Stimulated activated naive CD8-positive, alpha-beta T cell treated with anti-CD3 and anti-CD28 coated beads, Interleukin-15, Interleukin-2, amounts not matched to agents 100 ng/mL and 50 ng/mL, for 24 hours (primary cell): ENCODE results near the gene MCM9.
A peak's percentile ranks its signal among the peaks of the same experiment; 100 is the strongest.

Experiments
- H3K27ac Mint-ChIP-seq: one replicate; pipeline ENCODE4 v1.8.0; 2021; ENCODE audit warnings: mild to moderate bottlenecking, mixed read lengths
- H3K27me3 Mint-ChIP-seq: one replicate; pipeline ENCODE4 v1.8.0; 2021; ENCODE audit warnings: mixed read lengths
- H3K36me3 Mint-ChIP-seq: one replicate; pipeline ENCODE4 v1.8.0; 2021; ENCODE audit warnings: low read depth, mixed read lengths
- H3K4me1 Mint-ChIP-seq: one replicate; pipeline ENCODE4 v1.8.0; 2021; ENCODE audit warnings: low read depth, mixed read lengths
- H3K4me3 Mint-ChIP-seq: one replicate; pipeline ENCODE4 v1.8.0; 2021; ENCODE audit warnings: mild to moderate bottlenecking, mixed read lengths
- H3K9me3 Mint-ChIP-seq: one replicate; pipeline ENCODE4 v1.8.0; 2021; ENCODE audit warnings: mixed read lengths

MCM9 gene

DNA sequence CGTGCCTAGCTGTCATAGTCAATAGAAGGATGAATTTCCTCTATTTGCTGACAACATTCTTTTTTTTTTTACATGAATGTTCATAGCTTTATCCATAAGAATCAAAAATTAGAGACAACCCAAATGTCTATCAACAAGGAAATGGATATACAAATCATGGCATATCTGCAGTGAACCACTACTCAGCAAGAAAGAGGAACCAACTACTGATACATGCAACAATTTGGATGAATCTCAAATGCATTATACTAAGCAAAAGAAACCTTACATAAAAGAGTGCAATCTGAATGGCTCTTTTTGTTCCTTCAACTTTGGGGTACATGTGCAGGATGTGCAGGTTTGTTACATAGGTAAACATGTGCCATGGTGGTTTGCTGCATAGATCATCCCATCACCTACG is 17.7 kb upstream of the MCM9 start:
- Mint-ChIP-seq H3K27ac (no peak overlapping the region), H3K27me3 (no peaks in the 10 kb centered on the region), H3K4me1 (no peaks in the 10 kb centered on the region), H3K9me3 (peaks cover 5% of the 10 kb centered on the region), H3K4me3 (no peak overlapping the region), H3K36me3 (no peaks in the 10 kb centered on the region)

DNA sequence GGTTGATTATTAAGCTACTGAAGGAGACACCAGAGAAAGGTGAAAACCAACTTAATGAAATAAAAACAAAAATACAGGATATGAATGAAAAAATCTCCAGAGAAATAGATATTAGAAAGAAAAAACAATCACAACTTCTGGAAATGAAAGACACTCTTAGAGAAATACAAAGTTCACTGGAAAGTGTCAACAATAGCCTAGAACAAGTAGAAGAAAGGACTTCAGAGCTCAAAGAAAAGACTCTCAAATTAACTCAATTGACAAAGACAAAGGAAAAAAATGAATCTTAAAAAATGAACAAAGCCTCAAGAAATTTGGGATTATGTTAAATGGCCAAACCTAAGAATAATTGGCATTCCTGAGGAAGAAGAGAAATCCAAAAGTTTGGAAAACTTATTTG is 10.3 kb upstream of the MCM9 start:
- Mint-ChIP-seq H3K4me3 (no peak overlapping the region), H3K9me3 (peaks cover 50% of the 10 kb centered on the region), H3K4me1 (no peaks in the 10 kb centered on the region), H3K27me3 (no peaks in the 10 kb centered on the region), H3K36me3 (peaks cover 14% of the 10 kb centered on the region), H3K27ac (no peak overlapping the region)

DNA sequence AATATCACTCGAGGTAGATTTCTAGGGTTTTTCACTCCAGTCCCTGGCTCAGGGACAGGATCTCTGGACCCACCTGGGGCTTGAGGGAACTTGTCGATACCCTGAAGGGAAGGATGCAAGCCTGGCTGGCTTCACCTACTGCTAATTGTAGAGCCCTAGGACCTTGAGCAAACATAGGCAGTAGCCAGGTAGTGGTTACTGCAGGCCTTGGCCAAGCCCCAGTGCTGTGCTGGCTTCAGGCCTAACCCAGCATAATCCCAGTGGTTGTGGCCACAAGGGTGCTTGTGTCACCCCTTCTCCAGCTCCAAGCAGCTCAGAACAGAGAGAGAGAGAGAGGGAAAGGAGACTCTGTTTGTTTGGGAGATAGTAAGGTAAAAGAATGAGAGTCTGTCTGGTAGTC is 5.8 kb upstream of the MCM9 start:
- Mint-ChIP-seq H3K9me3 (peaks cover 38% of the 10 kb centered on the region), H3K4me3 (no peak overlapping the region), H3K27ac (no peak overlapping the region), H3K27me3 (no peaks in the 10 kb centered on the region), H3K4me1 (peaks cover 2% of the 10 kb centered on the region), H3K36me3 (peaks cover 45% of the 10 kb centered on the region)

DNA sequence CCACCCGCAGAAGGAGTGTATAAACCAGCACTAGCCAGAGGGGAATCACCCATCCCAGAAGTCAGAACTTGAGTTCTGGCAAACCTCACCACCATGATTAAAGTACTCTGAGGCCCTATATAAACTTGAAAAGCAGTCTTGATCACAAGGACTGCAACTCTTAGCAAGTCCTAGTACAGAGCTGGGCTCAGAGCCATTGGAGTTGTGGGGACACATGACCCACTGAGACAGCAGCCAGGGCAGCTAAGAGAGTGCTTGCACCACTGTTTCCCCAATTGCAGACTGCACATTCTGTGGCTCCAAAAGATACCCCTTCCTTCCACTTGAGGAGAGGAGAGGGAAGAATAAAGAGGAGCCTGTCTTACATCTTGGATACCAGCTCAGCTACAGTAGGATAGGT is 4.7 kb upstream of the MCM9 start:
- Mint-ChIP-seq H3K27ac (no peak overlapping the region), H3K36me3 (peaks cover 45% of the 10 kb centered on the region), H3K27me3 (no peaks in the 10 kb centered on the region), H3K9me3 (peaks cover 28% of the 10 kb centered on the region), H3K4me3 (no peak overlapping the region), H3K4me1 (peaks cover 9% of the 10 kb centered on the region)

DNA sequence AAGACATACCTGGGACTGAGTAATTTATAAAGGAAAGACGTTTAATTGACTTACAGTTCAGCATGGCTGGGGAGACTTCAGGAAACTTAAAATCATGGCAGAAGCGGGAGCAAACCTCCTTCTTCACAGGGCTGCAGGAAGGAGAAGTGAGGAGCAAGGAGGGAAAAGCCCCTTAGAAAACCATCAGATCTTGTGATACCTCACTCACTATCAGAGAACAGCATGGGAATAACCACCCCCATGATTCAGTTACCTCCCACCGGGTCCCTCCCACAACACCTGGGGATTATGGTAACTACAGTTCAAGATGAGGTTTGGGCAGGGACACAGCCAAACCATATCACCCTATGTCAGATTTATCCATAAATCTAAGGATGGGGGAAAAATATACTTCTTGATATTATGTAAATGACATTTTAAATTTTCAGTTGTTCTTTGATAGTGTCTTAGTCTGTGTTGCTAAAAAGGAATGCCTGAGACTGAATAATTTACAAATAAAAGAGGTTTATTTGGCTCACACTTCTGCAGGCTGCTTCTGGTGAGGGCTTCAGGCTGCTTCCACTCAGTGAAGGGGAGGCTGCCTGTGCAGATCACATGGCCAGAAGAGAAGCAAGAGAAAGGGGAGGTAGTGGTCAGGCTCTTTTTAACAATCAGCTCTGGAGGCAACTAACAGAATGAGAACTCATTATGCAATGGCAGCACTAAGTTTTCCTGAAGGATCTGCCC is 1.2 kb upstream of the MCM9 start:
- Mint-ChIP-seq H3K9me3 (peaks cover 7% of the 10 kb centered on the region), H3K4me1 (peaks cover 30% of the 10 kb centered on the region), H3K36me3 (peaks cover 43% of the 10 kb centered on the region), H3K4me3 (peak overlapping the region; percentile 90), H3K27me3 (no peaks in the 10 kb centered on the region), H3K27ac (peak overlapping the region; percentile 71)

DNA sequence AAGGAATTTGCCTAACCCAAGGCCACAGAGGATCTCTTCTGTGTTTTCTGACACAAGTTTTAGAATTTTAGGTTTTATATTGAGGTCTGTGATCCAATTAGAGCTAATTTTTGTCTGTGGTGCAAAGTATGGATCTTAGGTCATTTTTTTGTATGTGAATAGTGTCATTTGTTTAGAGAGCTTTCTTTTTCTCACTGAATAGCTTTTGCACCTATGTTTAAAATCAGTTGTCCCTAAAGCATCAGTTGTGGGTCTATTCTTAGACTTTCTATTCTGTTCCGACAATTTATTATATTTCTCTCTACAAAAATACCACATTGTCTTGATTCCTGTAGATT is 341 bp upstream of the MCM9 start:
- H3K36me3 Mint-ChIP-seq: peaks cover 51% of the 10 kb centered on the region
- peak overlapping the region; percentile 90 for H3K4me3 Mint-ChIP-seq
- peaks cover 30% of the 10 kb centered on the region for H3K4me1 Mint-ChIP-seq
- H3K9me3 Mint-ChIP-seq: peaks cover 7% of the 10 kb centered on the region
- H3K27me3 Mint-ChIP-seq: no peaks in the 10 kb centered on the region
- H3K27ac Mint-ChIP-seq: peak overlapping the region; percentile 79

DNA sequence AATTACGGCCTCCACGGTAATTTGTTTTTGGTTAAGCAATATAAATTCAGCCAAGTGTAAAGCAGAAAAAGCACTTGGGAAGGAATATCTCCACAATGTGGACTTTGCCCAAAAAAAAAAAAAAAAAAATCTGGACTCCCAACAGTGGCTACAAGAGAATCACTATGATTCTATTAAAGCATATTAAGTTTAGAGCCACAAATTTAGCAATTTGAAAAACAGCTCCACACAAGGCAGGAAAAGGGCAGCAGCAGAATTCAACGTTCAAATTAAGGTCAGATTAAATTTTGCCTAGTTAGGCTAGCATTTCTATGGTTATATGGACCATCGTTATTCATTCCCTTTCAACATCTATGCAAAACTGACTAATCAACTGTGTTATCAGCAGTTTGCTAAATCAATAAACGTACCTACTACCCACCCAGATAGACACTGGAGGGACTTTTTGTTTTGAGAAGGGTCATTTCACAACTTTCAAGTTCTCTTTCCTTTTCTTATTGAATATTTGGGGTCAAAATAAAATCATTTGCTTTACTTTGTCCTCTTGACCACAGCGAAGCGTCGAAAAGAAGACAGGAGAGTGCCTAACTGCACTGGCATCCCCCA is 1.0 kb downstream of the MCM9 start:
- Mint-ChIP-seq H3K4me3 (peak overlapping the region; percentile 90), H3K9me3 (peaks cover 7% of the 10 kb centered on the region), H3K4me1 (peaks cover 30% of the 10 kb centered on the region), H3K27ac (peak overlapping the region; percentile 94), H3K36me3 (peaks cover 51% of the 10 kb centered on the region), H3K27me3 (no peaks in the 10 kb centered on the region)

DNA sequence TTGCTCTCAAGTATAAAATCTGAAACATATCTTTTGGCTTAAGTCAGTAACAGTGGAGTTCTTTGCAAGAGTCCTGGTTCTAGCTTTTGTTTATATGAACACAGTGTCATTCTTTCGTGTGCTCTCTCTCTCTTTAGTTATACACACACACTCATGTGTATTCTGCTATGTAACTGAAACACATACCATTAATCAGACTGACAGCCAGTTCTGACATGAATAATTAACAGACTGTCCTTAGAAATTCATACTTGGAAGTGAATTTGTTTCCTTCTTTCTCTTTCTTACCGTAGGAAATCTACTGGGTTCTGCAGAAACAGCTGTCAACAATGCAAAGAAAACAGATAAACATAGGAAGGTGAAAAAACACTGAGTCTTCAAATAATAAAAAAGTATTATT is 2.5 kb downstream of the MCM9 start:
- H3K27me3 Mint-ChIP-seq: no peaks in the 10 kb centered on the region
- H3K9me3 Mint-ChIP-seq: peaks cover 5% of the 10 kb centered on the region
- no peak overlapping the region for H3K27ac Mint-ChIP-seq
- peaks cover 42% of the 10 kb centered on the region for H3K36me3 Mint-ChIP-seq
- H3K4me1 Mint-ChIP-seq: peaks cover 30% of the 10 kb centered on the region
- H3K4me3 Mint-ChIP-seq: no peak overlapping the region

DNA sequence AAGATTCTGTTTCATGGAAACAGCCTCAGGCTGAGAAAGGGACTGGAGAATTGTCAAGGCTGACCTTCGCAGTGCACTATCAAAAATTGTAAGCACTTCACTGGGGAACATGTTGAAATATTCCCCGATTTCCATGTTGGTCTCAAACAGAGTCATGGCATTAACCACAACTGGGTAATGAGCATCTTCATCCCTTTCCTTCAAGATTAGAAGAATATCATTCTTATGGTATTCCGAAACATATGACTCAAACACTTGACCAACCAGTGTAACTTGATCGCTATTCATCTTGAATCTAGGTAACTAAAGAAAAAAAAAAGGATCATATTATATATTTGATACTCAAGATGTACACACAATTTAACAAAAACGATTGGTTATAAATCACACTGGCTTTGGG is 3.5 kb downstream of the MCM9 start:
- H3K27ac Mint-ChIP-seq: no peak overlapping the region
- no peak overlapping the region for H3K4me3 Mint-ChIP-seq
- H3K27me3 Mint-ChIP-seq: no peaks in the 10 kb centered on the region
- peaks cover 30% of the 10 kb centered on the region for H3K4me1 Mint-ChIP-seq
- peaks cover 40% of the 10 kb centered on the region for H3K36me3 Mint-ChIP-seq
- no peaks in the 10 kb centered on the region for H3K9me3 Mint-ChIP-seq

DNA sequence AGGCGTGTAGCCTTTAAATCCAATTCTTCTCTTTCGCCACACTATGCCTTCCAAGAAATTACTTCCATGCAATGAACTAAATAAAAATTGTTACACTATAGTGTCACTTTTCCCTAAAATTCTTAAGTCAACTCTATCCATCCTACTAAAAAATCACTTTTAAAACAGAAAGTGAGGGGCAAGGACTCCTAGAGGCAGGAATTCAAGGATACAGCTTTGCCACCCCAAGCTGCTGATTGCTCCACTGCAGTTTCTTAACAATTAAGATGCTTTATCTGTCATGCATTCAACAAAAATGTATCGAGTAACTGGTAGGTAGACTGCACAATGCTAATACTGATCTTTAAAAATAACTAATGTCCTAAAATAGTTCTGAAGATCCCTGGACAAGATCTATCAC is 4.3 kb downstream of the MCM9 start:
- H3K27me3 Mint-ChIP-seq: no peaks in the 10 kb centered on the region
- peaks cover 27% of the 10 kb centered on the region for H3K4me1 Mint-ChIP-seq
- H3K36me3 Mint-ChIP-seq: peaks cover 45% of the 10 kb centered on the region
- H3K27ac Mint-ChIP-seq: no peak overlapping the region
- H3K9me3 Mint-ChIP-seq: no peaks in the 10 kb centered on the region
- no peak overlapping the region for H3K4me3 Mint-ChIP-seq

DNA sequence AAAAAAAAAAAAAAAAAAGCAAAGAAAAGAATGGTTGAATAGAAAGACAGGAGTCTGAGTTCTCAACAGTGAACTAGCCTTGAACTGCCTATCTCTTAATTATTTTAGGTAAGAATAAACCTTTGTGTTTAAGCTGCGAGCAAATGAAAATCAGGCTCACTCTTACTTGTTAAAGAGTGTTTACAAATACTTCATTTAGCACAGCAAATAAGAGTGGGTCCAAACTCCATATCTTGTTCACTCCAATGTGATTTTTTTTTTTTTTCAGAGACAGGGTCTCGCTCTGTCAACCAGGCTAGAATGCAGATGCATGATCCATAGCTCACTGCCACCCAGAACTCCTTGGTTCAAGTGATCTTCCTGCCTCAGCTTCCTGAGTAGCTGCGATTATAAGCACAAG is 11.9 kb downstream of the MCM9 start:
- peaks cover 73% of the 10 kb centered on the region for H3K36me3 Mint-ChIP-seq
- no peaks in the 10 kb centered on the region for H3K4me1 Mint-ChIP-seq
- no peaks in the 10 kb centered on the region for H3K9me3 Mint-ChIP-seq
- no peak overlapping the region for H3K27ac Mint-ChIP-seq
- H3K27me3 Mint-ChIP-seq: no peaks in the 10 kb centered on the region
- H3K4me3 Mint-ChIP-seq: no peak overlapping the region

DNA sequence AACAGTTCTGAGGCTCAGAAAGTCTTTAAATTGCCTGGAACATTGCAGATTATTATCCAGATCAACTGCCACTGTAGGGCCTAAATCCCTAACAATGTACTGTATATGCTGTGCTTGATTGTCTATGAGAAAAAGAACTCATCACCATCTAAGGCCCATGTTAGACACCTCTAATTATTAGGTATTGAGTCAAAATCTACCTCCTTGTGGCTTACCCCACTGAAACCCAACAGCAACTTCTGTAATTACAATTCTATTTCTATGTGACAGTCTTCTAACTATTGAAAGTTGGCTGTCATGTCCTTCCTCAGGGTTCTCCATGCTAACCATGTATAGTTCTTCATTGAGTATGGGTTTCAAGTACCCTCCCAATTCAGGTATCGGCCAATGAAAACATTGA is 13.9 kb downstream of the MCM9 start:
- Mint-ChIP-seq H3K4me1 (no peaks in the 10 kb centered on the region), H3K9me3 (no peaks in the 10 kb centered on the region), H3K27ac (no peak overlapping the region), H3K4me3 (no peak overlapping the region), H3K36me3 (peaks cover 71% of the 10 kb centered on the region), H3K27me3 (no peaks in the 10 kb centered on the region)

DNA sequence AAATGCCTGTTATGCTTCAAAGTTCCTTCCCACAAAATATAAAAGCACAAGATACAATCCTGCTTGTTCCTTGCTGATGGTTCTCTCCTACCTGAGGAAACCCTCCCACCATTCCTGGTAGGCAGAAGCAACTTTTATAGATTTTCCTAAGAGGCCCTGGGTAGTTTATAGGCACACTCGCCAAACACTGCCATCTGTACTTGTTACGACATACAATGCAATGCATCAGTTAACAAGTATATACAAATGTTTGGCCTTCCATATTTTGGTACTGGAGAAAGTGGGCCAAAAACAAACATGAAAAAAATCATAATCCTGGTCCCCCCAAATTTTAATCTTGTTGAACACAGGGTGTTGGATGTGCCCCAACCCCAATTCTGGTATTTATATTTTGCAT is 16.6 kb downstream of the MCM9 start:
- H3K9me3 Mint-ChIP-seq: no peaks in the 10 kb centered on the region
- no peak overlapping the region for H3K4me3 Mint-ChIP-seq
- H3K27ac Mint-ChIP-seq: no peak overlapping the region
- no peaks in the 10 kb centered on the region for H3K27me3 Mint-ChIP-seq
- H3K4me1 Mint-ChIP-seq: no peaks in the 10 kb centered on the region
- H3K36me3 Mint-ChIP-seq: peaks cover 74% of the 10 kb centered on the region

DNA sequence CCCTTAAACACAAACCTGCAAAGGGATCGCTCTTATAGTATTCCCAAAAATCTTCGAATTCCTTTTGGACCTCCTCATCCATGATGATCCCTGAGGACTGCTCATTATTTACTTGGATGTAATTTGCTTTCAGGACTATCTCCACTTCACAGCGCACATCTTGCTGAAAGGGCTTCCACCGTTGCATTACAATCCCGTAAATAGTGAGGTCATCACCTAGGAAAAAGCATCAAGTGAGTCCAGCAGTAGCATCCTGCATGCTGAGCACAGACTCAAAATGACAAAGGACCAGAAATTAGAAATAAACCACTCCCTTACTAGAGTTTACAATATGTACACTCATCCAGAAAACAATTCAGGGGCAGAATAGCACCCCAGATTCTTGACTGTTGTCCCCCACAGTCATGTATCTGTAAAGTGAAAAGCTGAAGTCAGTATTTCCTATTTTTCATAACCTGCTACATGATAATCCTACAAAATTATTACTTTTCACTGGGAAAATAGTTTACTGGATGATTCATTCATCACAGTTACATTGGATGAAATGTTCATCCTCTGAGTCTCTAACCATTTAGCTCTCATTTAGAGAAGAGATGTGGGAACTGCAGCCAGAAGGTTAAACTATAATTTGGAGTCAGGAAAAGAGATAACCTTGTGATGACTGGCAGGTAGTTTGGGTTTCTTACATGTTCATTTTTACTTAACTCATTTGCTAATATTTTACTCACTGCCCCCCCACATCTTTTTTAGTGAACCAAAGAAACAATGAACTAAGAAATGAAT is 17.2 kb downstream of the MCM9 start:
- H3K9me3 Mint-ChIP-seq: no peaks in the 10 kb centered on the region
- no peaks in the 10 kb centered on the region for H3K27me3 Mint-ChIP-seq
- peaks cover 77% of the 10 kb centered on the region for H3K36me3 Mint-ChIP-seq
- H3K4me3 Mint-ChIP-seq: no peak overlapping the region
- no peaks in the 10 kb centered on the region for H3K4me1 Mint-ChIP-seq
- H3K27ac Mint-ChIP-seq: no peak overlapping the region

DNA sequence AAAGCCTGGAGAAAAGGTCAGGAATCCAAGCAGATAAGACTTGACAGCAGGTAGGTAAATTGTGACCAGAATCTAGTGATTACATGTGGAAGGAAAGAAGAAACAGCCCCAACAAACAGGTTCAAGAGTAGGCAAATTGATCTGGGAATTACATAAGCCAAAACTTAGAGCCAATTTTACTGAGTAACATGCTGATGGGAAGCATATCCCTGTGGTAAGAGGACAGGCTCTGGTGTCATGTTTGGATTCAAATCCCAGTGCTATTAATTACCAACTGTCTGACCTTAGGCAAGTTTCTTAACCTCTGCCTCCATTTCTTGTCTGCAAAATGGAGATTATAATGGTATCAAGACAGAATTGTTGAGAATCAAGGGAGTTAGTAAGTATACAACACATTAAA is 20.4 kb downstream of the MCM9 start:
- Mint-ChIP-seq H3K36me3 (peaks cover 68% of the 10 kb centered on the region), H3K27ac (no peak overlapping the region), H3K4me1 (no peaks in the 10 kb centered on the region), H3K4me3 (no peak overlapping the region), H3K27me3 (no peaks in the 10 kb centered on the region), H3K9me3 (no peaks in the 10 kb centered on the region)
